ENCODE data around the gene DCLRE1C. TPM values are rescaled to one million over a fixed set of nuclear protein-coding genes. Genes with fewer than 3 reads are reported as not detected.
"Not testable (repeated sequence)": the region's sequence is repeated elsewhere in the genome, so short reads cannot be mapped to it uniquely, and the experiment has no call there.

The DCLRE1C gene
- total RNA-seq, 1 donor from 2014 or later: 15.5 TPM

GRCh38 chr10:14930610-14931009, 23.3 kb downstream of the DCLRE1C start:
- no peaks in the 10 kb centered on the region for H3K9me3 Mint-ChIP-seq
- peaks cover 46% of the 10 kb centered on the region for H3K36me3 Mint-ChIP-seq (ENCODE audit: low read depth)
- H3K4me1 Mint-ChIP-seq (ENCODE audit: low read depth): no peaks in the 10 kb centered on the region
- intact Hi-C loops (cut with micrococcal nuclease): no loop called here
- DNase-seq (ENCODE audit: low spot score): no peak
- no peak overlapping the region for H3K4me3 Mint-ChIP-seq
- no peak overlapping the region for H3K27ac Mint-ChIP-seq
- H3K27me3 Mint-ChIP-seq (ENCODE audit: insufficient read depth): no peaks in the 10 kb centered on the region

- Mint-ChIP-seq H3K36me3 (ENCODE audit: low read depth) (peaks cover 44% of the 10 kb centered on the region), H3K4me3 (no peak overlapping the region), H3K4me1 (ENCODE audit: low read depth) (no peaks in the 10 kb centered on the region), H3K27ac (no peak overlapping the region), H3K27me3 (ENCODE audit: insufficient read depth) (no peaks in the 10 kb centered on the region), H3K9me3 (no peaks in the 10 kb centered on the region)
- intact Hi-C loops (cut with micrococcal nuclease): no loop called here
- no peak for DNase-seq (ENCODE audit: low spot score)
These were observed 27.0 kb downstream of the DCLRE1C start for GRCh38 chr10:14926722-14927416.

GRCh38 chr10:14926061-14926470, 27.8 kb downstream of the DCLRE1C start:
- no peak overlapping the region for H3K4me3 Mint-ChIP-seq
- H3K27ac Mint-ChIP-seq: no peak overlapping the region
- no peaks in the 10 kb centered on the region for H3K27me3 Mint-ChIP-seq (ENCODE audit: insufficient read depth)
- no peak for DNase-seq (ENCODE audit: low spot score)
- no peaks in the 10 kb centered on the region for H3K4me1 Mint-ChIP-seq (ENCODE audit: low read depth)
- intact Hi-C loops (cut with micrococcal nuclease): no loop called here
- peaks cover 50% of the 10 kb centered on the region for H3K36me3 Mint-ChIP-seq (ENCODE audit: low read depth)
- no peaks in the 10 kb centered on the region for H3K9me3 Mint-ChIP-seq

- H3K9me3 Mint-ChIP-seq: no peaks in the 10 kb centered on the region
- H3K27me3 Mint-ChIP-seq (ENCODE audit: insufficient read depth): no peaks in the 10 kb centered on the region
- no peak overlapping the region for H3K4me3 Mint-ChIP-seq
- H3K27ac Mint-ChIP-seq: no peak overlapping the region
- no peak for DNase-seq (ENCODE audit: low spot score)
- peaks cover 53% of the 10 kb centered on the region for H3K36me3 Mint-ChIP-seq (ENCODE audit: low read depth)
- H3K4me1 Mint-ChIP-seq (ENCODE audit: low read depth): no peaks in the 10 kb centered on the region
- intact Hi-C loops (cut with micrococcal nuclease): no loop called here
These were observed 28.6 kb downstream of the DCLRE1C start for GRCh38 chr10:14925268-14925667.

- Mint-ChIP-seq H3K36me3 (ENCODE audit: low read depth) (peaks cover 66% of the 10 kb centered on the region), H3K27me3 (ENCODE audit: insufficient read depth) (no peaks in the 10 kb centered on the region), H3K4me1 (ENCODE audit: low read depth) (peaks cover 7% of the 10 kb centered on the region), H3K9me3 (peaks cover 3% of the 10 kb centered on the region), H3K4me3 (no peak overlapping the region), H3K27ac (no peak overlapping the region)
- DNase-seq (ENCODE audit: low spot score): no peak
- intact Hi-C loops (cut with micrococcal nuclease): no loop called here
These were observed 29.9 kb downstream of the DCLRE1C start for GRCh38 chr10:14924013-14924412.

GRCh38 chr10:14918964-14919363, 34.9 kb downstream of the DCLRE1C start:
- no peaks in the 10 kb centered on the region for H3K27me3 Mint-ChIP-seq (ENCODE audit: insufficient read depth)

GRCh38 chr10:14917827-14918226, 36.1 kb downstream of the DCLRE1C start:
- Mint-ChIP-seq H3K9me3 (peaks cover 37% of the 10 kb centered on the region), H3K36me3 (ENCODE audit: low read depth) (peaks cover 86% of the 10 kb centered on the region), H3K27me3 (ENCODE audit: insufficient read depth) (no peaks in the 10 kb centered on the region), H3K4me3 (no peak overlapping the region), H3K27ac (no peak overlapping the region), H3K4me1 (ENCODE audit: low read depth) (peaks cover 24% of the 10 kb centered on the region)
- intact Hi-C loops (cut with micrococcal nuclease): no loop called here
- DNase-seq (ENCODE audit: low spot score): no peak

More at GRCh38 chr10:14918964-14919363, 34.9 kb downstream of the DCLRE1C start:
- intact Hi-C loops (cut with micrococcal nuclease): no loop called here
- Mint-ChIP-seq H3K9me3 (peaks cover 32% of the 10 kb centered on the region), H3K27ac (peak overlapping the region; percentile 66), H3K4me1 (ENCODE audit: low read depth) (peaks cover 24% of the 10 kb centered on the region), H3K36me3 (ENCODE audit: low read depth) (peaks cover 84% of the 10 kb centered on the region), H3K4me3 (no peak overlapping the region)
- no peak for DNase-seq (ENCODE audit: low spot score)

GRCh38 chr10:14916600-14916999, 37.3 kb downstream of the DCLRE1C start:
- H3K4me3 Mint-ChIP-seq: no peak overlapping the region
- no peaks in the 10 kb centered on the region for H3K27me3 Mint-ChIP-seq (ENCODE audit: insufficient read depth)
- peaks cover 84% of the 10 kb centered on the region for H3K36me3 Mint-ChIP-seq (ENCODE audit: low read depth)
- no peak overlapping the region for H3K27ac Mint-ChIP-seq
- H3K9me3 Mint-ChIP-seq: peaks cover 37% of the 10 kb centered on the region
- intact Hi-C loops (cut with micrococcal nuclease): no loop called here
- DNase-seq (ENCODE audit: low spot score): no peak
- peaks cover 24% of the 10 kb centered on the region for H3K4me1 Mint-ChIP-seq (ENCODE audit: low read depth)

- intact Hi-C loops (cut with micrococcal nuclease): no loop called here
- peaks cover 79% of the 10 kb centered on the region for H3K36me3 Mint-ChIP-seq (ENCODE audit: low read depth)
- H3K27ac Mint-ChIP-seq: no peak overlapping the region
- peaks cover 21% of the 10 kb centered on the region for H3K9me3 Mint-ChIP-seq
- H3K27me3 Mint-ChIP-seq (ENCODE audit: insufficient read depth): no peaks in the 10 kb centered on the region
- DNase-seq (ENCODE audit: low spot score): no peak
- H3K4me3 Mint-ChIP-seq: no peak overlapping the region
- peaks cover 28% of the 10 kb centered on the region for H3K4me1 Mint-ChIP-seq (ENCODE audit: low read depth)
These were observed 42.1 kb downstream of the DCLRE1C start for GRCh38 chr10:14911801-14912200.

- intact Hi-C loops (cut with micrococcal nuclease): no loop called here
- no peak overlapping the region for H3K4me3 Mint-ChIP-seq
- H3K27me3 Mint-ChIP-seq (ENCODE audit: insufficient read depth): no peaks in the 10 kb centered on the region
- peaks cover 29% of the 10 kb centered on the region for H3K4me1 Mint-ChIP-seq (ENCODE audit: low read depth)
- DNase-seq (ENCODE audit: low spot score): no peak
- H3K27ac Mint-ChIP-seq: no peak overlapping the region
- H3K36me3 Mint-ChIP-seq (ENCODE audit: low read depth): peaks cover 73% of the 10 kb centered on the region
- peaks cover 16% of the 10 kb centered on the region for H3K9me3 Mint-ChIP-seq
These were observed 42.9 kb downstream of the DCLRE1C start for GRCh38 chr10:14910953-14911352.

GRCh38 chr10:14909101-14909500, 44.8 kb downstream of the DCLRE1C start:
- Mint-ChIP-seq H3K27me3 (ENCODE audit: insufficient read depth) (no peaks in the 10 kb centered on the region), H3K4me1 (ENCODE audit: low read depth) (peaks cover 19% of the 10 kb centered on the region), H3K9me3 (peaks cover 4% of the 10 kb centered on the region), H3K27ac (no peak overlapping the region), H3K4me3 (no peak overlapping the region), H3K36me3 (ENCODE audit: low read depth) (peaks cover 62% of the 10 kb centered on the region)
- no peak for DNase-seq (ENCODE audit: low spot score)
- intact Hi-C loops (cut with micrococcal nuclease): no loop called here

GRCh38 chr10:14907591-14907990, 46.3 kb downstream of the DCLRE1C start:
- H3K9me3 Mint-ChIP-seq; H3K27me3 Mint-ChIP-seq (ENCODE audit: insufficient read depth); DNase-seq (ENCODE audit: low spot score); H3K4me3 Mint-ChIP-seq; H3K27ac Mint-ChIP-seq; intact Hi-C loops (cut with micrococcal nuclease): not testable (repeated sequence)
- Mint-ChIP-seq H3K36me3 (ENCODE audit: low read depth) (peaks cover 50% of the 10 kb centered on the region), H3K4me1 (ENCODE audit: low read depth) (peaks cover 19% of the 10 kb centered on the region)

- intact Hi-C loops (cut with micrococcal nuclease): no loop called here
- Mint-ChIP-seq H3K27ac (no peak overlapping the region), H3K36me3 (ENCODE audit: low read depth) (peaks cover 48% of the 10 kb centered on the region)
These were observed 47.1 kb downstream of the DCLRE1C start for GRCh38 chr10:14906765-14907164.

GRCh38 chr10:14905890-14906289, 48.0 kb downstream of the DCLRE1C start:
- H3K27ac Mint-ChIP-seq: no peak overlapping the region
- DNase-seq (ENCODE audit: low spot score): no peak
- intact Hi-C loops (cut with micrococcal nuclease): no loop called here
- H3K4me1 Mint-ChIP-seq (ENCODE audit: low read depth): peaks cover 17% of the 10 kb centered on the region
- H3K9me3 Mint-ChIP-seq: no peaks in the 10 kb centered on the region
- H3K36me3 Mint-ChIP-seq (ENCODE audit: low read depth): peaks cover 39% of the 10 kb centered on the region
- no peaks in the 10 kb centered on the region for H3K27me3 Mint-ChIP-seq (ENCODE audit: insufficient read depth)
- no peak overlapping the region for H3K4me3 Mint-ChIP-seq

More at GRCh38 chr10:14906765-14907164, 47.1 kb downstream of the DCLRE1C start:
- Mint-ChIP-seq H3K4me1 (ENCODE audit: low read depth) (peaks cover 19% of the 10 kb centered on the region), H3K4me3 (no peak overlapping the region), H3K27me3 (ENCODE audit: insufficient read depth) (no peaks in the 10 kb centered on the region), H3K9me3 (no peaks in the 10 kb centered on the region)
- no peak for DNase-seq (ENCODE audit: low spot score)

All from activated T-helper 1 cell treated with anti-CD3 and anti-CD28 coated beads, Interleukin-12 subunit alpha, Interleukin-12 subunit beta, Interleukin-2, Interleukin-4 antibody, amounts not matched to agents 30 ng/mL and 10 ng/mL and 1 ng/mL, durations not matched to agents 14 hours and 24 hours and 36 hours (primary cell).